ENCODE data around the gene HMGB2.

- TF ChIP-seq CTCF (IDR thresholded peaks at IDR 0.05; ENCODE audit: insufficient read depth, low read depth, low read length) (no peak), EZH2 (IDR thresholded peaks at IDR 0.05; ENCODE audit: insufficient read depth, low read length) (no peak)
Observed at GRCh38 chr4:173289353-173289727, 44.8 kb downstream of the HMGB2 start.
